ENCODE results near the gene MAP3K7. TPM values are rescaled to one million over a fixed set of nuclear protein-coding genes. Genes with fewer than 3 reads are reported as not detected.

Gene MAP3K7
- total RNA-seq, 3 donors from 2014 or later = 15.4 to 17.4 (median 17.0) TPM

DNA sequence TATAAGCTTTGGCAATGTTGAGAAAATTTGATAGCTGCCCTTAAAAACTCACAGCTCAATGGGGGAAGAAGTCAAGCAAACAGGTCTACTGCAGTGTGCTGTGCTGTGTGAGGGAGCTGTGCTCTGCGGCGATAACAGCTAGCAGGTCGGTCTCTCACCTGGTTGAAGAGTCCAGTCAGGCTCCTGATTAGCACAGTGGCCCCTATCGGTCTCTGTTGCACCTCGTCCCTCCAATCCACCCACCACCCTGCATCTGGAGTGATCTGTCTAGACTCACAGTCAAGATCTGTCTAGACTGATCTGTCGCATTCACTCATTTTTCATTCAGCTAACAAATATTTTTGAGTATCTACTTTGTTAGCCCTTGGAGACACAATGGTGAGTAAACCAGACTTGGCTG, 94.1 kb downstream of the MAP3K7 start:
- DNase-seq (no peak), ATAC-seq (no peak)
- Mint-ChIP-seq H3K4me1 (ENCODE audit: low read depth) (no peaks in the 10 kb centered on the region), H3K27me3 (ENCODE audit: low read depth) (peaks cover 28% of the 10 kb centered on the region), H3K4me3 (no peak overlapping the region), H3K9me3 (no peaks in the 10 kb centered on the region), H3K36me3 (ENCODE audit: insufficient read depth) (no peaks in the 10 kb centered on the region)

DNA sequence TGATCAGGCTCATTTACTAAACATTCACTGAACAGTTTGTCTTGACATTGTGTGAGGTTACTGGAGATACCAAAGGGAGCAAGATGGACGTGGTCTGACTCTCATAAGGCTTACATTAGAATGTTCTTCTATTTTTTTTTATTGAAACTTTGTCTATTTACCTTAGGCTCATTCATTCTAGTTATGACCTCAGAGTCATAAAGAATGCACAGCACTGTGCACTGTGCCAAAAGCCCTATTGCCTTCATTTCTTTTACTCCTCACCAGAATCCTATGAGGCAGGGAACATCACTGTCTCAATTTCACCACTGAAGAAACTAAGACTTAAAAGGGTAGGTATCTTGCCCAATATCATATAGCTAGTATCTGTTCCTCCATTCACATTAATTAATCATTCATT, 94.5 kb downstream of the MAP3K7 start:
- Mint-ChIP-seq H3K4me1 (ENCODE audit: low read depth) (no peaks in the 10 kb centered on the region), H3K27me3 (ENCODE audit: low read depth) (peaks cover 28% of the 10 kb centered on the region), H3K4me3 (no peak overlapping the region), H3K9me3 (no peaks in the 10 kb centered on the region), H3K36me3 (ENCODE audit: insufficient read depth) (no peaks in the 10 kb centered on the region)
- ATAC-seq (no peak), DNase-seq (no peak)

DNA sequence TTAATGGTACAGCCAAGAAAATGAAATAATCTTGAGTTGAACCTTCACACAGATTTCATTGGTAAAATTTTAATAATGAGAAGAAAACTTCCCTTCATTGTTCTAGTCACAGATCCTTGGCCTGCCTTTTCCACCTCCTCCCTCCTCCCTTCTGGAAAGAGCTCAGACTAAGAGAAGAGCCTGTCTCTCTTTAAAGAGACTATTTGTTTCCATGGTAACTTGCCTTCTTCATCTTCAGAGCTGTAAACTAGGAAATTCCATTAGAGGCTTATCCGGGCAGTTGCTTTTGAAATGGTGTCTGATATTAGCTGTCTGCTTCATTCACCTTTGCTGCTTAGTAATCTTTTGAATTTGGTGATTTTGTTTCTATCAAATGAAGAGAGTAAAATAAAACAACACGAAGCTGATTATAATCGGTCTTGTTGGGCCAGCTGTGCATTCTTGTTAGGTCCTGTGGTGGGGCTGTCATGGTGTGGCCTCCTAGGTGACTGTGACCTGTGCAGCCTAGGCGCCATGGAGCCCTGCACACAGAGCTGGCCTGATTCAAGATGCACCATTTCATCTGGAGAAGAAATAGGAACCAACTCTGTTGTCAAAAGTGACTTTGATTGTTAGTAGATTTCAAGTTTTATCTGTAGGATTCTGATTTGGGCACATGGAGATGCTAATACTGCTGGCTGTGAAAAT, 96.7 kb downstream of the MAP3K7 start:
- Mint-ChIP-seq H3K36me3 (ENCODE audit: insufficient read depth) (no peaks in the 10 kb centered on the region), H3K9me3 (peaks cover 5% of the 10 kb centered on the region), H3K27me3 (ENCODE audit: low read depth) (peaks cover 21% of the 10 kb centered on the region), H3K4me1 (ENCODE audit: low read depth) (peaks cover 3% of the 10 kb centered on the region), H3K4me3 (no peak overlapping the region)
- no peak for DNase-seq
- no peak for ATAC-seq

DNA sequence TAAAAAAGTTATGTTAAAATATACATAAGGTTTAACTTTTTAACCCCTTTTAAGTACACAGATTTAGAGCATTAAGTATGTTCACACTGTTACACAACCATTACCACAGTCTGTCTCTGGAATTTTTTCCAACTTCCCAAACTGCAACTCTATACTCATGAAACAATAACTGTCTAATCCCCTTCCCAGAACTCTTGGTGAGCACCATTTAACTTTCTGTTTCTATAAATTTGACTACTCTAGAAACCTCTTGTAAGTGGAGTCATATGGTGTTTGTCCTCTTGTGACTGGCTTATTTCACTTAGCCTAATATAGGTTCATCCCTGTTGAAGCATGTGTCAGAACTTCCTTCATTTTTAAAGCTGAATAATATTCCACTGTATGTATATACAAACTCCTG, 98.1 kb downstream of the MAP3K7 start:
- Mint-ChIP-seq H3K4me3 (no peak overlapping the region), H3K27me3 (ENCODE audit: low read depth) (peaks cover 16% of the 10 kb centered on the region), H3K4me1 (ENCODE audit: low read depth) (peaks cover 3% of the 10 kb centered on the region), H3K36me3 (ENCODE audit: insufficient read depth) (no peaks in the 10 kb centered on the region), H3K9me3 (peaks cover 5% of the 10 kb centered on the region)
- ATAC-seq (no peak), DNase-seq (no peak)

DNA sequence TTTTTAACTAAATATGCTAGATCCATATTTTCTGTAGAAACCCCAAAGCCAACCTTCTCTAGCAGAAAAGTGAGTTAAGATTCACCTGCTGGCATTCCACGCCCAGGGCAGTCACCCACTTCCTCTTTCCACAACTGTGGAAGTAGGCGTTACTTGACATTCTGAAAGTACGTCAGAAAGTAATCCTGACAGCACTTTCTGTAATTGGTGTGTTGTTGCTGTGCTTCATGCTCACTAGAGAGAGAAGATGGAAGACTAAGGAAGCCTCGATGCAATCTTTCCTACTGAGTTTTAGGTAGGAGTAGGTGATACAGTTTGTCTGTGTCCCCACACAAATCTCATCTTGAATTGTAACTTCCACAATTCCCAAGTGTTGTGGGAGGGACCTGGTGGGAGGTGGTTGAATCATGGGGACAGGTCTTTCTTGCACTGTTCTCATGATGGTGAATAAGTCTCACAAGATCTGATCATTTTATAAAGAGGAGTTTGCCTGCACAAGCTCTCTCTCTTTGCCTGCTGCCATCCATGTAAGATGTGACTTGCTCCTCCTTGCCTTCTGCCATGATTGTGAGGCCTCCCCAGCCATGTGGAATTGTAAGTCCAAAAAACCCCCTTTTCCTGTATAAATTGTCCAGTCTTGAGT, 101.1 kb downstream of the MAP3K7 start:
- ATAC-seq = no peak
- no peak for DNase-seq
- Mint-ChIP-seq H3K4me3 (no peak overlapping the region), H3K4me1 (ENCODE audit: low read depth) (peaks cover 3% of the 10 kb centered on the region), H3K27me3 (ENCODE audit: low read depth) (peaks cover 3% of the 10 kb centered on the region), H3K9me3 (peaks cover 5% of the 10 kb centered on the region), H3K36me3 (ENCODE audit: insufficient read depth) (no peaks in the 10 kb centered on the region)

DNA sequence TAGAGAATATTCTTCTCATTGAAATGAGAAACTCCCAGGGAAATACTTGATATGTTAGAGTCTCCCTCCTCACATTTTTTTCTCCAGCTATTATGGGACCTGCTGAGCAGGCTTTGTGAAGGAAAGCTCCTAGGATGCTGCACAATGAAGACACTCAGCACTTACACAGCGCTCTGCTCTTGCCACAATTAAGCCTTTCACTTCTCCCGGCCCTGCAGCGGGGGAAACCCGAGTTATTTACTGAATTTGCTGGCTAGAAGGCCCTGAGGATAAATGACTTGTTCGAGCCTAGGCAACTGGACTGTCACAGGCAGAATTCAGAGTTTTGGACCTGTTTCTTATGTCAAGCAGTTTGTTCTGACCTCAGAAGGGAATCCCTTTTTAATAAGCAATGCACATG, 102.0 kb downstream of the MAP3K7 start:
- peaks cover 5% of the 10 kb centered on the region for H3K9me3 Mint-ChIP-seq
- ATAC-seq (no peak), DNase-seq (no peak)
- H3K36me3 Mint-ChIP-seq (ENCODE audit: insufficient read depth) = no peaks in the 10 kb centered on the region
- H3K27me3 Mint-ChIP-seq (ENCODE audit: low read depth) = peaks cover 3% of the 10 kb centered on the region
- no peak overlapping the region for H3K4me3 Mint-ChIP-seq
- H3K4me1 Mint-ChIP-seq (ENCODE audit: low read depth) = peaks cover 3% of the 10 kb centered on the region

DNA sequence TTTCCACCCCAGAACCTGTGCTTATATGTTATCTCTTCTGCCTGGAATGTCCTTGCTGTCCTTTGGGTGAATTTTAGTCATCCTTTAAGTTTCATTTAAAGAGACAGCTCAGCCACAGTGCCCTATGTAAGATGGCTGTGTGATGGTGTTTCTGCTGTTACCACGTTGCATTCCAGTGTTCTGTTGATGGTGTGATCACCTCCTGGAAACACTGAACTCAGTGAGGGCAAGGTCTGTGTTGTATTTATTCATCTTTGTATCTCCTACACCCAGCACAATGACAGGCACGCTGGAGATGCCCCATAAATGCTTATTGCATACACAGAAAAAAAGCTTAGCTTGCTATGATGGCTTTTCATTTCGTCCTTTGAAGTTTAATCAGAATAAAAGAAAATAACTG, 102.5 kb downstream of the MAP3K7 start:
- Mint-ChIP-seq H3K36me3 (ENCODE audit: insufficient read depth) (no peaks in the 10 kb centered on the region), H3K4me3 (no peak overlapping the region), H3K27me3 (ENCODE audit: low read depth) (peaks cover 3% of the 10 kb centered on the region), H3K4me1 (ENCODE audit: low read depth) (peaks cover 3% of the 10 kb centered on the region), H3K9me3 (peaks cover 5% of the 10 kb centered on the region)
- ATAC-seq (no peak), DNase-seq (no peak)

DNA sequence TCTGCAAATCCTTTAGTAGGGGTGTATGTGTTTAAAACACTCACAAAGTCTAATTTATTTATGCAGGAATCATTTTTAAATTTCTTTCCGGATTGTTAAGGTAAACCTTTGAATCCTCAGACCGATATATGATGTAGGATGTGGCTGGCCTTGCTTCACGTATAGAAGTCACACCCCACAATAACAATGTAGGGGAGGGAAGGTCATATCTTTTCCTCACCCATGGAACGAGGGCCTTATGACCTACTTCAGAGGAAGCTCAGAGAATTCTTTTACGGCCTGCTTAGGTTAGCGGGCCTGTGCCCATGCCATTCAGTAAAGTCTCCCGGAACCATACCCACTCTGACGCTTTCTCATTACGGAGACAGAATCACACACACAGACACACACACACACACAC, 102.9 kb downstream of the MAP3K7 start:
- Mint-ChIP-seq H3K36me3 (ENCODE audit: insufficient read depth) (no peaks in the 10 kb centered on the region), H3K9me3 (peaks cover 5% of the 10 kb centered on the region), H3K4me1 (ENCODE audit: low read depth) (peaks cover 6% of the 10 kb centered on the region), H3K27me3 (ENCODE audit: low read depth) (no peaks in the 10 kb centered on the region), H3K4me3 (no peak overlapping the region)
- no peak for DNase-seq
- ATAC-seq = no peak

DNA sequence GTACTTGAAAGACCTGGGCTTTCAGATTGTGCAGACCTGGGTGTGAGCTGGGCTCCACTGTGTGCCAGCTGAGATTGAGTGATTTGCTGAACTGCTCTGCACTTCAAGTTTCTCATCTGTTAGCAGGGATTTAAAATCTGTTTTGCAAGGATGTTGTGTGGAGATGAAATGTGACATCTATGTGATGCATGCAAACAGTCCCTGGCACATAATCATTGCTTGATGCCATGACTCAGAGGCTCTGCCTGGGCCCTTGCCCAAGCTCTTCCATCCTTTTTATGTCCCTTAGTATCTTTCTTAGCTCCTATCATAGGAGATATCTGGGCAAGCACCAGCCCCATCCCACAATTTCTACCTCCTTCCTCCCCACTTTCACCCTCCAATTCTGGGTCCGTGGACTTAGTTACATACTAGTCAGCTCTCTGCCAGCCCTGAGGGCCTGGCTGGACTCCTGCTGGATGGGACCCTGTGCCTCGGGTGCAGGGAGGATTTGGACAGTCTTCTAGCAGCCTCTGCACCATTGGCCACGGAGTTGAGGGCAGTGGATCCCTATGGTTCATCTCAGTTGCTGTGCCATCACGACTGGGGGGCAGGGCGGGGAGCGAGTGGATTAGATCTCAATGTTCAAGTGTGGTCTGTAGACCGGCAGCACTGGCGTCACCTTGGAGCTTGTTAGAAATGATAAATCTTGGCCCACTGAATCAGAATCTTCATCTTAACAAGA, 103.6 kb downstream of the MAP3K7 start:
- Mint-ChIP-seq H3K36me3 (ENCODE audit: insufficient read depth) (no peaks in the 10 kb centered on the region), H3K27me3 (ENCODE audit: low read depth) (no peaks in the 10 kb centered on the region), H3K4me1 (ENCODE audit: low read depth) (peaks cover 13% of the 10 kb centered on the region), H3K4me3 (no peak overlapping the region), H3K9me3 (peaks cover 5% of the 10 kb centered on the region)
- ATAC-seq (no peak), DNase-seq (no peak)

DNA sequence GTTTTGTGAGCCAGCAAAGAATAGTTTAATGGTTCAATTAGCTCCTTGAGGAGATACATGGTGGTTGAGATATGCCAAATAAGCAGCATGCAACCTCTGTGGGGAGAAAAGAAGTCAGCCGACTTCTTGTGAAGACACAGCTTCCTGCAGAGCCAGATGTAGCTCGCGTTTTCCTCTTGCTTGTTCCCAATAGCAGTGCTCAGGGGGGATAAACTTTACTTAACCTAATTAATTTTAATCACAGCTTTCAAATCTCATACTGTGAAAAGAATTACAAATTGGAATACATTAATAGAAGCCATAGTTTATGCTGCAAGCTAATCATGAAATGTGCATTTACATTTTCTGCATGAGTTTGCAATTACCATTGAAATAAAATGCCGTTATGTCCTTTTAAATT, 106.2 kb downstream of the MAP3K7 start:
- peaks cover 35% of the 10 kb centered on the region for H3K4me1 Mint-ChIP-seq (ENCODE audit: low read depth)
- no peak for ATAC-seq
- H3K4me3 Mint-ChIP-seq = no peak overlapping the region
- H3K9me3 Mint-ChIP-seq = no peaks in the 10 kb centered on the region
- no peaks in the 10 kb centered on the region for H3K36me3 Mint-ChIP-seq (ENCODE audit: insufficient read depth)
- no peaks in the 10 kb centered on the region for H3K27me3 Mint-ChIP-seq (ENCODE audit: low read depth)
- no peak for DNase-seq

DNA sequence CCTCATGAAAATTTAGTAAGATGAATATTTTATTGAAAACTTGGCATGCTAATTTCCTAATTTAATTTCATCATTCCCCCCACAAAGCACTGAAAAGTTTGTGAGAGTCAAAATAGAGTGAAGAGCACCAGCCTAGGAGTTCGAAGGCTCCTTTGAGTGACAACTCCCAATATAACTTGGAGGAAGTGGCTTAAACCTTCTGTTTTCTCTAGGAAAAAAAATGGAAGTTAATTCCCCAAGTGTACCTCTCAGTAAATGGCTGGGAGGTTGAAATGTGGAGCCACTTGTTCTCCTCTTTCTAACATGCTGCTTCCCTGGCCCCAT, 107.3 kb downstream of the MAP3K7 start:
- Mint-ChIP-seq H3K27me3 (ENCODE audit: low read depth) (no peaks in the 10 kb centered on the region), H3K4me3 (no peak overlapping the region), H3K4me1 (ENCODE audit: low read depth) (peaks cover 42% of the 10 kb centered on the region), H3K36me3 (ENCODE audit: insufficient read depth) (no peaks in the 10 kb centered on the region), H3K9me3 (no peaks in the 10 kb centered on the region)
- ATAC-seq = no peak
- DNase-seq = no peak

DNA sequence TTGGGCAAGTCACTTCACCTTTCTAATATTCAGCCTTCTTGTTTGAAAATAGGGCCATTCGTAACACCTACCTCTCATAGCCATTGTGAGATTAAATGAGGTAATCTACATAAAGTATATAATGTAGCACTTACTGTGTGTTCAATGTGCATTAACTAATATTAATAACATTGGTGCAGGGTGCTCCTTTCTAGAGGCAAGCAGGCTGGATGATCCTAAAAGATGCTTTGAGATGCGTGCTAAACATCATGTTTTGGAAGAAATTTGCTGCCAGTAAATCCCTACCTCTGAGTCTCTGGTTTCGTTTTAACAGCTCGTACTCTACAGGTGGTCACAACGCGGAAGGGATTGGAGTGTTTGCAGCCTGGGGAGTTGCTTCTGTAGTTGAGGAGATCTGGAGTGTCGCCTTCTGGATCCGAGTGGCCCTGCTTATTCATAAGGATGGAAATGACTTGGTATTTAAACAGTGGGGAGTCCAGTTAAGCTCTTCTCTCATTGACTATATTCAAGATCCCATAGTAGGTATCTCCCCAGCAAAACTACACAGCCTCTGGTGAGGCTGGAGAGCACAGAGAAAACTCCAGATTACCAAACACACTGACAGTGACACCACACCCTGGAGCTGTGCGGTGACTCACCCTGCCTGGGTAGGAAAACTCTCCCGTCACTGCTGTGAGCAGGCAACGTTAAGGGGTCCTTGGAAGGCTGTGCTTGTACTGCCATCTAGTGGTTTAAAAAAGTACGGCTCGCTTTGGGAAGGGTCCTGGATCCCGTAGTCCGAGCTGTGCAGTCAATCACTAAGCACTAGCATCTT, 107.9 kb downstream of the MAP3K7 start:
- Mint-ChIP-seq H3K27me3 (ENCODE audit: low read depth) (no peaks in the 10 kb centered on the region), H3K36me3 (ENCODE audit: insufficient read depth) (no peaks in the 10 kb centered on the region), H3K4me1 (ENCODE audit: low read depth) (peaks cover 47% of the 10 kb centered on the region), H3K4me3 (no peak overlapping the region), H3K9me3 (no peaks in the 10 kb centered on the region)
- ATAC-seq = peak; percentile 96 to 97
- peak; percentile 86 for DNase-seq

DNA sequence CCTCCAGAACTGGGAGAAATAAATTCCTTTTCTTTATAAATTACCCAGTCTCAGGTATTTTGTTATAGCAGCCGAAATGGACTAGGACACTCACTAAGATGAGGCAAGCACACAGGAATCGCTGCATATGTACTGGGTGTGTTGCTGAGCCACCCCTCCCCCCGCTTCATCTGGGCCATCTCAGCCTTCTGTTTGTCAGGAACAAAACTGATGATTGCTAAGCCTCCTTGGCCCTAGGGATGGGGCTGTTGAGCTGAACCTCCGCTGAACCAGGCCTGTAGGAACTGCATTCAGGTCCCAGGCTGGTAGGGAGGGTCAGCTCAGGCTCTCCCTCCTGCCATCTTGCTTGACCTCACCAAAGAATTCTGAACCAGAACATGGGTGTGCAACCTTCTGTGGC, 108.6 kb downstream of the MAP3K7 start:
- peaks cover 54% of the 10 kb centered on the region for H3K4me1 Mint-ChIP-seq (ENCODE audit: low read depth)
- DNase-seq = no peak

DNA sequence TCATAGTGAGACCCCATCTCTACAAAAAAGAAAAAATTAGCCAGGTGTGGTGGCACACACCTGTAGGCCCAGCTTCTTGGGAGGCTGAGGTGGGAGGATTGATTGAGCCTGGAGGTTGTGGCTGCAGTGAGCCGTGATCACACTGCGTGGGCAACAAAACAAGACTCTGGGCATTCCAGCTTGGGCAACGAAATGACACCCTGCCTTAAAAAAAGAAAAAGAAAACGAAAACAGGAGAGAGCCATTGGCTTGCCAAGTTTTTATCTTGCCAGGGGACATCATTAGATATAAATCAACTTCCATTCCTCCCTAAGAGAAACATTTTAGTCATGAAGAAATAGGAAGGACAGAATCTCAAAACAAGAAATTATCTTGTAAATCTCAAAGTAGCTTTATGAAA, 109.5 kb downstream of the MAP3K7 start:
- H3K27me3 Mint-ChIP-seq (ENCODE audit: low read depth) = no peaks in the 10 kb centered on the region
- H3K9me3 Mint-ChIP-seq = no peaks in the 10 kb centered on the region
- no peak for ATAC-seq
- H3K36me3 Mint-ChIP-seq (ENCODE audit: insufficient read depth) = no peaks in the 10 kb centered on the region
- H3K4me3 Mint-ChIP-seq = no peak overlapping the region
- DNase-seq = no peak
- H3K4me1 Mint-ChIP-seq (ENCODE audit: low read depth) = peaks cover 63% of the 10 kb centered on the region

More for the DNA sequence above, 108.6 kb downstream of the MAP3K7 start:
- no peak for ATAC-seq
- no peak overlapping the region for H3K4me3 Mint-ChIP-seq
- no peaks in the 10 kb centered on the region for H3K27me3 Mint-ChIP-seq (ENCODE audit: low read depth)
- H3K9me3 Mint-ChIP-seq = no peaks in the 10 kb centered on the region
- no peaks in the 10 kb centered on the region for H3K36me3 Mint-ChIP-seq (ENCODE audit: insufficient read depth)

Measured in activated T-cell treated with anti-CD3 and anti-CD28 coated beads, Interleukin-2, amount 50 U/mL, for 4 hours (primary cell).